ENCODE results near the gene JAKMIP1.

DNA sequence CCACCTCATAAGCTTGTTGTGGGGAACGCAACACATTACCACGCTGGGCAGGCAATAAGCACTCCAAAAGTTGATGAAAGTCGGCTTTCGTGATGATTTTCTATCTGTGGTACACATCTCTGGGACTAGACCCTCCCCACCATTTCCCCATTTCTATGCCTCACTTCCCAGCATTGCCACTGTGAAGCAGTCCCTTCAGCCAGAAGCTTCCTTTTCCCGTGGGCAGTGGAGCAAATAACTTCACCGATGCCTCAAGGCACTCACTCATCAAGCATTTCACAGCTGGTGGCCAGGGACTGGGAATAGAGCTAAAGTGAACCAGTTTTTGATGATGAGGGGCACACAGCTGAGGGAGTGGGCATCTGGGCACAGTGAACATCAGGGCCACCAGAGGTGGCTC lies 201.0 kb downstream of the JAKMIP1 start:
- no peak for TF ChIP-seq REST (IDR thresholded peaks at IDR 0.05; ENCODE audit: borderline replicate concordance)
- no peak for TF ChIP-seq SMC3 (conservative IDR thresholded peaks at IDR 0.05; ENCODE audit: poor library complexity)

Measured in neural cell (in vitro differentiated cells).